ENCODE data around the gene ISY1. TPM values are rescaled to one million over a fixed set of nuclear protein-coding genes. Genes with fewer than 3 reads are reported as not detected.
A peak's percentile ranks its signal among the peaks of the same experiment; 100 is the strongest.

ISY1 gene
- total and polyA plus RNA-seq, 4 donors: 23.8 to 30.3 (median 26.2) TPM

GRCh38 chr3:129078510-129078909 lies 82.4 kb downstream of the ISY1 start:
- intact Hi-C loops (cut with DNase I): no loop called here
- Histone ChIP-seq H3K4me3 (ENCODE audit: low read length in 2 of 2) (no peak overlapping the region), H3K9me3 (ENCODE audit: control insufficient read depth, low read length) (no peaks in the 10 kb centered on the region), H3K36me3 (ENCODE audit: control insufficient read depth in 1 of 2, insufficient read depth in 2 of 2, low read length in 1 of 2) (no peaks in the 10 kb centered on the region), H3K27ac (ENCODE audit: low read depth in 1 of 2, low read length in 2 of 2) (no peak overlapping the region), H3K4me1 (ENCODE audit: control insufficient read depth in 1 of 2, insufficient read depth in 2 of 2, low read length in 2 of 2) (no peaks in the 10 kb centered on the region), H3K27me3 (ENCODE audit: control insufficient read depth in 1 of 2, insufficient read depth in 2 of 2, low read length in 1 of 2) (no peaks in the 10 kb centered on the region)
- peak in 1 of 2 donors; percentile 29 for DNase-seq
- 53 to 71% methylated on average over 8 of the region's 8 CpGs for WGBS, 2 donors
- ATAC-seq (ENCODE audit: low FRiP score): no peak

Other genes starting within 250 kb of the ISY1 start
- gene CFAP92, start 167.0 kb downstream of the ISY1 start, total RNA-seq: 1 to 10 TPM in 1 of 2 donors, under 1 TPM in 1; 0.62 to 1.2 TPM
- not detected for gene CFAP92, start 167.0 kb downstream of the ISY1 start, polyA plus RNA-seq
- 1 to 10 TPM; 1.5 to 3.1 TPM for gene EFCC1, start 159.8 kb downstream of the ISY1 start, total RNA-seq
- under 1 TPM; 0.13 to 0.50 TPM for gene EFCC1, start 159.8 kb downstream of the ISY1 start, polyA plus RNA-seq
- not detected for gene GP9, start 100.3 kb downstream of the ISY1 start, total RNA-seq
- gene GP9, start 100.3 kb downstream of the ISY1 start, polyA plus RNA-seq: not detected
- gene RAB43, start 39.3 kb downstream of the ISY1 start, total RNA-seq: 10 to 100 TPM; 24.0 to 25.4 TPM
- 10 to 100 TPM in 1 of 2 donors, 1 to 10 TPM in 1; 3.5 to 10.3 TPM for gene RAB43, start 39.3 kb downstream of the ISY1 start, polyA plus RNA-seq
- gene CNBP, start 22.8 kb upstream of the ISY1 start, total RNA-seq: 100 to 1,000 TPM; 287 to 306 TPM
- 100 to 1,000 TPM; 385 to 476 TPM for gene CNBP, start 22.8 kb upstream of the ISY1 start, polyA plus RNA-seq
- 100 to 1,000 TPM; 149 to 155 TPM for gene COPG1, start 88.5 kb upstream of the ISY1 start, total RNA-seq
- gene COPG1, start 88.5 kb upstream of the ISY1 start, polyA plus RNA-seq: 10 to 100 TPM; 39.7 to 84.7 TPM
- gene HMCES, start 117.8 kb upstream of the ISY1 start, total RNA-seq: 10 to 100 TPM; 24.3 to 31.9 TPM
- 10 to 100 TPM; 29.6 to 30.0 TPM for gene HMCES, start 117.8 kb upstream of the ISY1 start, polyA plus RNA-seq